Adipocyte (in vitro differentiated cells): ENCODE results near the gene ZNF524.
"Not testable (repeated sequence)": the region's sequence is repeated elsewhere in the genome, so short reads cannot be mapped to it uniquely, and the experiment has no call there.

ENCODE experiments used
- DNase-seq: peaks from one replicate; pipeline ENCODE4 v3.0.0-alpha.2; 2015; ENCODE audit warnings: low read depth
- H3K27me3 ChIP-seq: replicated peaks from 2 replicates; pipeline ENCODE4 v1.7.0; 2013; ENCODE audit warnings: mild to moderate bottlenecking, low read length, moderate library complexity; ENCODE audit not compliant: control insufficient read depth, insufficient read depth
- H3K36me3 ChIP-seq: 2 replicates; pipeline ENCODE4 v1.7.0; 2013; ENCODE audit warnings: low read length, mild to moderate bottlenecking, moderate library complexity; ENCODE audit not compliant: control insufficient read depth, insufficient read depth, severe bottlenecking
- H3K4me1 ChIP-seq: 2 replicates; pipeline ENCODE4 v1.7.0; 2013; ENCODE audit warnings: mild to moderate bottlenecking, low read length, moderate library complexity; ENCODE audit not compliant: control insufficient read depth, insufficient read depth
- H3K4me3 ChIP-seq: 2 replicates; pipeline ENCODE4 v1.7.0; 2013; ENCODE audit warnings: mild to moderate bottlenecking, low read length, moderate library complexity
- H3K9ac ChIP-seq: 2 replicates; pipeline ENCODE4 v1.7.0; 2013; ENCODE audit warnings: mild to moderate bottlenecking, low read length, moderate library complexity
- H3K9me3 ChIP-seq: 2 replicates; pipeline ENCODE4 v1.7.0; 2013; ENCODE audit warnings: mild to moderate bottlenecking, low read length, moderate library complexity; ENCODE audit not compliant: control insufficient read depth

ZNF524 gene

DNA sequence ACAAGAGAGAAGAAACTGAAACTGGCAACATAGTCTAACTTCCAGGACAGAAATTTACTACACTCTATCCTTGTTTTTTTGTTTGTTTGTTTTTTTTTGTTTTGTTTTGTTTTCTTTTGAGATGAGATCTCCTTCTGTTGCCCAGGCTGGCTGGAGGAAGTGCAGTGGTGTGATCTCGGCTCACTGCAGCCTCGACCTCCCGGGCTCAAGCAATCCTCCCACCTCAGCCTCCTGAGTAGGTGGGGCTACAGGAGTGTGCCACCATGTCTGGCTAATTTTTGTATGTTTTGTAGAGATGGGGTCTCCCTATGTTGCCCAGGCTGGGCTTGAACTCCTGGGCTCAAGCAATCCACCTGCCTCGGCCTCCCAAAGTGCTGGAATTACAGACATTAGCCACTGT is 17.8 kb upstream of the ZNF524 start:
- not testable (repeated sequence) for H3K9ac ChIP-seq, H3K4me3 ChIP-seq, H3K9me3 ChIP-seq, DNase-seq, H3K27me3 ChIP-seq, H3K36me3 ChIP-seq
- peaks cover 43% of the 10 kb centered on the region for H3K4me1 ChIP-seq

DNA sequence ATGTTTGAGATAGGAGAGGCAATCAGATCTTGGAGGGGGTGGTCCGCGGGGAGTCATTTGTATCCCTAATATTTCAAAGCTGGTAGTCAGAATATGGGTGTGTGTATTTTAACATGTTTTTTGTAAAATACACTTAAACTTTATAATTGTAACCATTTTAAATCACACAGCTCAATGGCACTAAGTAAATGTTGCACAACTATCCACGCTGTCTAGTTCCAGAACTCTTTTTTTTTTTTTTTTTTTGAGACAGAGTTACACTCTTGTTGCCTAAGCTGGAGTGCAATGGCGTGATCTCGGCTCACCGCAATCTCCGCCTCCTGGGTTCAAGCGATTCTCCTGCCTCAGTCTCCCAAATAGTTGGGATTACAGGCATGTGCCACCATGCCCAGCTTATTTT is 16.2 kb upstream of the ZNF524 start:
- H3K36me3 ChIP-seq, H3K9ac ChIP-seq, H3K4me3 ChIP-seq, H3K9me3 ChIP-seq, H3K27me3 ChIP-seq: not testable (repeated sequence)
- peak; percentile 15 for DNase-seq
- peaks cover 45% of the 10 kb centered on the region for H3K4me1 ChIP-seq

DNA sequence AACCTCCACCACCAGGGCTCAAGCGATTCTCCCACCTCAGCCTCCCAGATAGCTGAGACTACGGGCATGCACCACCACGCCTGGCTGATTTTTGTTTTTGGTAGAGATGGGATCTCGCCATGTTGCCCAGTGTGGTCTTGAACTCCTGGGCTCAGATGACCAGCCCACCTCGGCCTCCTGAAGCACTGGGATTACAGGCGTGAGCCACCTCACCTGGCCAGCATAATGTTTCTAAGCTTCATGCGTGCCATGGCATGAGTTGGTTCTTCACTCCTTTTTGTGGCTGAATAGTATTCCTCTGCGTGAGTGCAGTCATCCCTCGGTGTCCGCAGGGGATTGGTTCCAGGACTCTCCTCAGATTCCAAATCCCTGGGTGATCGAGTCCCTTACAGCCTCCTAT is 15.2 kb upstream of the ZNF524 start:
- H3K27me3 ChIP-seq: no peaks in the 10 kb centered on the region
- DNase-seq: no peak
- H3K36me3 ChIP-seq: no peaks in the 10 kb centered on the region
- H3K9ac ChIP-seq: no peak overlapping the region
- H3K9me3 ChIP-seq: no peaks in the 10 kb centered on the region
- H3K4me1 ChIP-seq: peaks cover 42% of the 10 kb centered on the region
- H3K4me3 ChIP-seq: no peak overlapping the region

GRCh38 chr19:55585658-55586339 is 14.3 kb upstream of the ZNF524 start:
- Histone ChIP-seq H3K4me1 (peaks cover 42% of the 10 kb centered on the region), H3K9me3 (no peaks in the 10 kb centered on the region), H3K27me3 (no peaks in the 10 kb centered on the region), H3K4me3 (peak overlapping the region; percentile 52), H3K9ac (peak overlapping the region; percentile 64), H3K36me3 (no peaks in the 10 kb centered on the region)
- peak; percentile 75 for DNase-seq

DNA sequence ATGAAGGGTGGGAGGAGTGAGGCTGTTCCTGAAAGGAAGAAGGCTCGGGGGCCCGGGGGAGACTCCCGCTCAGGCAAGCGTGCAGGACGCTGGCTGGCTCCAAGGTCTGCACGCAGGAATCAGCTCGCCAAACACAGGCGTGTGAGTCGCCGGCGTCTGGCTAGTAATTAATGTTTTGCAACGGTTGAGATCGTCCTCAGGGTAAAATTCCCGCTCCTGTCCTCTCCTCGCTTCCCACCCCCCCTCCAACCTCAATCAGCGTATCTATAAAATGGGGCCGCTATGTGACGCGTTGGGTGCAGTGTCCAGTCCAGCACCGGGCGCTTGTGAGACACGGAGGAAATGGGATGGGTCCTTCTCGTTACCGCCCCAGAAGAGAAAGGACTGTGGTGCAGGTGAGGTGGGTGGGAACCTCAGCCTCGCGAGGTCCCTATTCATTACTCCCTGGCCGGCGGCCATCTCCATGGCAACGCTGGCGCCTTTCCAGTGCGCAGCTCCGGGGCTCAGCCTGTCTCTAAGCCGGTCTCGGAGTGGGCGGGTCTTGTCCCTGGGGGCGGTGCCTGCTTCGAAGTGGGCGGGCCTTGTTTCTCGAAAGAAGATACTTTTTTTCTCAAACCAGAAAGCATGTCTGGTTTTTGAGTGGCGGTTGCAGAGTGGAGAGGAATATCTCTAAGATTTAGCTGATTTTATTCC is 13.0 kb upstream of the ZNF524 start:
- H3K4me3 ChIP-seq: peak overlapping the region; percentile 71
- H3K36me3 ChIP-seq: no peaks in the 10 kb centered on the region
- no peaks in the 10 kb centered on the region for H3K27me3 ChIP-seq
- H3K4me1 ChIP-seq: peaks cover 29% of the 10 kb centered on the region
- H3K9ac ChIP-seq: peak overlapping the region; percentile 48
- no peaks in the 10 kb centered on the region for H3K9me3 ChIP-seq
- peak; percentile 94 for DNase-seq

DNA sequence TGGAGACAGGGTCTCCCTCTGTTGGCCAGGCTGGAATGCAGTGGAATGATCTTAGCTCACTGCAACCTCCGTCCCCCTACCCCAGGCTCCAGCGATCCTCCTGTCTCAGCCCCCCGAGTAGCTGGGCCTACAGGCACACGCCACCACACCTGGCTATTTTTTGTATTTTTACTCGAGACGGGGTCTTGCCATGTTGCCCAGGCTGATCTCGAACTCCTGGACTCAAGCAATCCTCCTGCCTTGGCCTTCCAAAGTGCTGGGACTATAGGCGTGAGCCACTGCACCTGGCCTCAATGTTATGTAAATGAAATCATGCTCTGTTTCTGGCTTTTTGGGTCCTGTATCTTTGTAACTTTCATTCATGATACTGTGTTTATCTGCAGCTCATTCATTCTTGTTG is 11.3 kb upstream of the ZNF524 start:
- Histone ChIP-seq H3K4me3 (no peak overlapping the region), H3K9me3 (no peaks in the 10 kb centered on the region), H3K27me3 (no peaks in the 10 kb centered on the region), H3K4me1 (peaks cover 25% of the 10 kb centered on the region), H3K9ac (no peak overlapping the region), H3K36me3 (no peaks in the 10 kb centered on the region)
- DNase-seq: no peak

- H3K27me3 ChIP-seq: no peaks in the 10 kb centered on the region
- no peak overlapping the region for H3K4me3 ChIP-seq
- H3K36me3 ChIP-seq: peaks cover 6% of the 10 kb centered on the region
- no peak overlapping the region for H3K9ac ChIP-seq
- DNase-seq: no peak
- no peaks in the 10 kb centered on the region for H3K9me3 ChIP-seq
- peaks cover 17% of the 10 kb centered on the region for H3K4me1 ChIP-seq
Measured at GRCh38 chr19:55590109-55590508, 10.0 kb upstream of the ZNF524 start.

GRCh38 chr19:55590617-55591016 is 9.5 kb upstream of the ZNF524 start:
- Histone ChIP-seq H3K4me1 (peaks cover 14% of the 10 kb centered on the region), H3K9me3 (no peaks in the 10 kb centered on the region), H3K9ac (no peak overlapping the region), H3K27me3 (no peaks in the 10 kb centered on the region), H3K4me3 (no peak overlapping the region), H3K36me3 (peaks cover 11% of the 10 kb centered on the region)
- peak; percentile 12 for DNase-seq

- Histone ChIP-seq H3K27me3 (no peaks in the 10 kb centered on the region), H3K9me3 (no peaks in the 10 kb centered on the region), H3K4me1 (peaks cover 10% of the 10 kb centered on the region), H3K4me3 (no peak overlapping the region), H3K36me3 (peaks cover 20% of the 10 kb centered on the region), H3K9ac (no peak overlapping the region)
- DNase-seq: no peak
Measured at GRCh38 chr19:55591555-55591954, 8.5 kb upstream of the ZNF524 start.

DNA sequence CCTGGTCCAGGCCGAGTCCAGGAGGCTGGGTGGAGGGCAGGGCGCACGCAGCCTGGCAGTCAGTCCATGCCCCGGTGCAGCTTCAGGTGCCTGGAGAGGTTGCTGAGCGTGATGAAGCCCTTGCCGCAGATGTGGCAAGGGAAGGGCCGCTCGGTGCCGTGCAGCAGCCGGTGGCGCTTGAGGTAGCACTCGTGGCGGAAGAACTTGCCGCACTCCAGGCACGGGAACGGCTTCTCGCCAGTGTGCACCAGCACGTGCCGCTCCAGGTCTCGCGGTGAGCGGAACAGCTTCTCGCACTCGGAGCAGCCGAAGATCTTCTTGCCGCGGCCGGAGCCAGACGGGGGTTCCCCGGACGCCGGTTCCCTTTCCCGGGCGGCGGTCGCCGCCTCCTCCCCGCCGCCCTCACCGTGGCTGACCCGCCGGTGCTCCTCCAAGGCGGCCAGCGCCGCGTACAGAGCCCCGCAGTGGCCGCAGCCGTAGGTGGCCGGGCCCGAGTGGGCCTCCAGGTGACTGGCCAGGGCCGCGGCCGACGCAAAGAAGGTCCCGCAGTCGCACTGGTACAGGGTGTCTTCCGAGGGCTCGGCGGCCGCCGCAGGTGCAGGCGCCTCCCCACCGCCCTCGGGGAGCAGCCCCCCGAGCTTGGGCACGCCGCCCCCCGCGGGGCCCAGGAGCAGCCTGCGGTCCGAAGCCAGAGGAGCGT is 7.5 kb upstream of the ZNF524 start:
- no peaks in the 10 kb centered on the region for H3K27me3 ChIP-seq
- no peak overlapping the region for H3K9ac ChIP-seq
- H3K9me3 ChIP-seq: no peaks in the 10 kb centered on the region
- H3K36me3 ChIP-seq: peaks cover 20% of the 10 kb centered on the region
- H3K4me1 ChIP-seq: peaks cover under 1% of the 10 kb centered on the region
- no peak for DNase-seq
- no peak overlapping the region for H3K4me3 ChIP-seq

DNA sequence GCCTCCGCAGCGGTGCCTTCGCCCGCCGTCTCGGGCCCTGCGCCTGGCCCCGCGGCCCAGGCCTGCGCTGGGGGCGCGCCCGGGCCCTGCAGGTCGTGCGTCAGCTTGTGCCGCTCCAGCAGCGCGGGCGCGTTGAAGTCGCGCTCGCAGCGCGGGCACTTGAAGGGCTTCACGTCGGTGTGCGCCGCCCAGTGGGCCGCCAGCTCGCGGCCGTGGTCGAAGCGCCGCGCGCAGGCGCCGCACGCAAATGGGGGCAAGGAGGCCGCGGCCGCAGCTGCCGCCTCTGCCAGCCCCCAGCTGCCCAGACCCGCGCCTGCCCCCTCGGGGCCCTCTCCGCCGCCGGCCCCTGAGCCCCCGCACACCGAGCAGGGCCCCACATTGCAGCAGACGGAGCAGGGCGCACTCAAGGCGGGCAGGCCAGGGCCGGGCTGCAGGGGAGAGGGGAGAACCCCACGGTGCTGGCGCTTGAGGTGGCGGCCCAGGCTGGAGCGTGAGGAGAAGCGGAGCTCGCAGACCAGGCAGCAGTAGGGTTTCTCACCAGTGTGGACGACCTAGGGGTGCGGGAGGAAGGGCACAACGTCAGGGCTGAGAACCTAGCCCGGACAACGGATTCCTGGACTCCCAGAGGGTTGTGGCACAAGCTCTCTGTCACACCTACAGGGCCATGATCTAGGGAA is 6.9 kb upstream of the ZNF524 start:
- H3K4me3 ChIP-seq: no peak overlapping the region
- DNase-seq: no peak
- no peaks in the 10 kb centered on the region for H3K27me3 ChIP-seq
- no peaks in the 10 kb centered on the region for H3K4me1 ChIP-seq
- H3K36me3 ChIP-seq: peaks cover 20% of the 10 kb centered on the region
- H3K9ac ChIP-seq: no peak overlapping the region
- H3K9me3 ChIP-seq: no peaks in the 10 kb centered on the region
